HG03095 (cell line): ENCODE measurements around the gene POLE.

Experiments used
- ATAC-seq: cut with Tn5 transposase; IDR thresholded peaks from one replicate; pipeline ENCODE4 v1.9.1; 2021; ENCODE audit warnings: moderate library complexity; ENCODE audit not compliant: unreplicated experiment

The POLE gene

GRCh38 chr12:132617822-132618682 is 69.1 kb downstream of the POLE start:
- ATAC-seq, result no peak

GRCh38 chr12:132617135-132617701 is 69.9 kb downstream of the POLE start:
- ATAC-seq, result no peak

- ATAC-seq, result no peak
Observed at GRCh38 chr12:132615579-132616038, 71.5 kb downstream of the POLE start.

- ATAC-seq, result no peak
Observed at GRCh38 chr12:132614861-132615578, 72.1 kb downstream of the POLE start.

- ATAC-seq, result no peak
Observed at GRCh38 chr12:132614029-132614428, 73.1 kb downstream of the POLE start.

- no peak for ATAC-seq
Observed at GRCh38 chr12:132611620-132612019, 75.5 kb downstream of the POLE start.

- ATAC-seq, result no peak
Observed at GRCh38 chr12:132610866-132611602, 76.1 kb downstream of the POLE start.

- no peak for ATAC-seq
Observed at GRCh38 chr12:132610051-132610759, 76.9 kb downstream of the POLE start, which contains the start of gene LRCOL1. Gene LRCOL1, minus strand, starts transcription at chr12:132610582. Its CDS starts 4,331 bp downstream, at chr12:132606251.

GRCh38 chr12:132608231-132609171 is 78.6 kb downstream of the POLE start:
- ATAC-seq, result no peak

- ATAC-seq, result no peak
Observed at GRCh38 chr12:132606927-132607326, 80.2 kb downstream of the POLE start.

- ATAC-seq, result no peak
Observed at GRCh38 chr12:132606466-132606865, 80.7 kb downstream of the POLE start.

GRCh38 chr12:132605892-132606291 is 81.2 kb downstream of the POLE start:
- no peak for ATAC-seq

GRCh38 chr12:132604668-132605441 is 82.3 kb downstream of the POLE start:
- no peak for ATAC-seq

GRCh38 chr12:132604151-132604618 is 83.0 kb downstream of the POLE start:
- ATAC-seq, result no peak

- ATAC-seq, result no peak
Observed at GRCh38 chr12:132603240-132604150, 83.6 kb downstream of the POLE start.

GRCh38 chr12:132602572-132603239 is 84.4 kb downstream of the POLE start:
- no peak for ATAC-seq
